ENCODE measurements around the gene THRSP.
A peak's percentile ranks its signal among the peaks of the same experiment; 100 is the strongest.

The THRSP gene

GRCh38 chr11:78079232-78080083 lies 15.8 kb downstream of the THRSP start, which contains the start of gene NDUFC2:
NDUFC2 (minus strand) TSS chr11:78079862; CDS start chr11:78079744, 118 bp downstream.
- H2AFZ ChIP-seq (ENCODE audit: low read depth, low read length, severe bottlenecking): peak within 1 kb of the TSS; percentile 92
- H3K9me3 ChIP-seq (ENCODE audit: insufficient read depth, low read length): no peaks in the 10 kb centered on the region
- H3K9me2 ChIP-seq (replicated peaks; ENCODE audit: insufficient read depth, low read length): no peaks in the 10 kb centered on the region
- peak within 1 kb of the TSS; percentile 85 for H3K9ac ChIP-seq (ENCODE audit: low read length)
- TF ChIP-seq CTCF (IDR thresholded peaks at IDR 0.05; ENCODE audit: insufficient read depth, low read length, poor library complexity, severe bottlenecking): no peak
- no peak for TF ChIP-seq EZH2phosphoT487 (conservative IDR thresholded peaks at IDR 0.05; ENCODE audit: low read length)
- H3K4me3 ChIP-seq (ENCODE audit: insufficient read depth, low read length, poor library complexity, severe bottlenecking): peak within 1 kb of the TSS; percentile 78
- H3K79me2 ChIP-seq (ENCODE audit: insufficient read depth, low read length): peaks cover 50% of the 10 kb centered on the region
- H3K36me3 ChIP-seq (ENCODE audit: low read length): no peaks in the 10 kb centered on the region
- no peaks in the 10 kb centered on the region for H3F3A ChIP-seq (ENCODE audit: insufficient read depth)
- H3K27ac ChIP-seq (ENCODE audit: low read depth, low read length): no peak within 1 kb of the TSS
- peaks cover 3% of the 10 kb centered on the region; the same call in 1 of the 2 replicates for H4K20me1 ChIP-seq (ENCODE audit: low read depth, low read length)
- H3K27me3 ChIP-seq (ENCODE audit: low read length): no peaks in the 10 kb centered on the region
- H3K4me2 ChIP-seq (ENCODE audit: low read depth, low read length, poor library complexity, severe bottlenecking): peak within 1 kb of the TSS; percentile 78

- Histone ChIP-seq H3K9me3 (ENCODE audit: insufficient read depth, low read length) (no peaks in the 10 kb centered on the region), H3K27ac (ENCODE audit: low read depth, low read length) (no peak overlapping the region), H3K36me3 (ENCODE audit: low read length) (no peaks in the 10 kb centered on the region), H3K27me3 (ENCODE audit: low read length) (no peaks in the 10 kb centered on the region), H3F3A (ENCODE audit: insufficient read depth) (no peaks in the 10 kb centered on the region), H3K4me3 (ENCODE audit: insufficient read depth, low read length, poor library complexity, severe bottlenecking) (peak overlapping the region; percentile 78), H4K20me1 (ENCODE audit: low read depth, low read length) (peaks cover 3% of the 10 kb centered on the region; the same call in 1 of the 2 replicates), H3K9ac (ENCODE audit: low read length) (peak overlapping the region; percentile 85), H3K9me2 (replicated peaks; ENCODE audit: insufficient read depth, low read length) (no peaks in the 10 kb centered on the region), H3K79me2 (ENCODE audit: insufficient read depth, low read length) (peaks cover 42% of the 10 kb centered on the region), H3K4me2 (ENCODE audit: low read depth, low read length, poor library complexity, severe bottlenecking) (peak overlapping the region; percentile 78), H2AFZ (ENCODE audit: low read depth, low read length, severe bottlenecking) (peak overlapping the region; percentile 92)
- TF ChIP-seq CTCF (IDR thresholded peaks at IDR 0.05; ENCODE audit: insufficient read depth, low read length, poor library complexity, severe bottlenecking): no peak
- TF ChIP-seq EZH2phosphoT487 (conservative IDR thresholded peaks at IDR 0.05; ENCODE audit: low read length): no peak
These were observed 16.6 kb downstream of the THRSP start for GRCh38 chr11:78080084-78080817.

GRCh38 chr11:78080818-78081495 lies 17.3 kb downstream of the THRSP start:
- Histone ChIP-seq H3K9me2 (replicated peaks; ENCODE audit: insufficient read depth, low read length) (no peaks in the 10 kb centered on the region), H3K79me2 (ENCODE audit: insufficient read depth, low read length) (peaks cover 35% of the 10 kb centered on the region), H3K4me2 (ENCODE audit: low read depth, low read length, poor library complexity, severe bottlenecking) (no peak overlapping the region), H3K4me3 (ENCODE audit: insufficient read depth, low read length, poor library complexity, severe bottlenecking) (no peak overlapping the region), H3K9me3 (ENCODE audit: insufficient read depth, low read length) (no peaks in the 10 kb centered on the region), H3F3A (ENCODE audit: insufficient read depth) (no peaks in the 10 kb centered on the region), H3K36me3 (ENCODE audit: low read length) (no peaks in the 10 kb centered on the region), H3K27me3 (ENCODE audit: low read length) (no peaks in the 10 kb centered on the region), H4K20me1 (ENCODE audit: low read depth, low read length) (no peaks in the 10 kb centered on the region), H3K27ac (ENCODE audit: low read depth, low read length) (no peak overlapping the region), H2AFZ (ENCODE audit: low read depth, low read length, severe bottlenecking) (peak overlapping the region; percentile 92), H3K9ac (ENCODE audit: low read length) (no peak overlapping the region)
- TF ChIP-seq CTCF (IDR thresholded peaks at IDR 0.05; ENCODE audit: insufficient read depth, low read length, poor library complexity, severe bottlenecking) (no peak), EZH2phosphoT487 (conservative IDR thresholded peaks at IDR 0.05; ENCODE audit: low read length) (no peak)

All from SU-DHL-6 (cell line).